ENCODE data around the gene DHRS1. TPM values are rescaled to one million over a fixed set of nuclear protein-coding genes. Genes with fewer than 3 reads are reported as not detected.

Gene DHRS1
- total RNA-seq, 4 donors from 2014 or later, result 49.0 to 101 (median 82.1) TPM

- Histone ChIP-seq H3K4me3 (no peak overlapping the region), H3K36me3 (no peaks in the 10 kb centered on the region), H3K4me1 (peaks cover 52% of the 10 kb centered on the region), H3K9me3 (no peaks in the 10 kb centered on the region), H3K27ac (no peak overlapping the region), H3K27me3 (no peaks in the 10 kb centered on the region)
- TF ChIP-seq POLR2AphosphoS5 (IDR thresholded peaks at IDR 0.05) (no peak), CTCF (IDR thresholded peaks at IDR 0.05) (no peak), EP300 (IDR thresholded peaks at IDR 0.05) (no peak), POLR2A (IDR thresholded peaks at IDR 0.05) (no peak)
- WGBS, result 75% methylated on average over 6 of the region's 6 CpGs
- DNase-seq (ENCODE audit: low spot score in 2 of 2), result no peak
These were observed 18.7 kb downstream of the DHRS1 start for GRCh38 chr14:24280797-24281460.

GRCh38 chr14:24279301-24280186, 20.0 kb downstream of the DHRS1 start:
- no peaks in the 10 kb centered on the region for H3K36me3 ChIP-seq
- TF ChIP-seq EP300 (IDR thresholded peaks at IDR 0.05), result no peak
- TF ChIP-seq POLR2AphosphoS5 (IDR thresholded peaks at IDR 0.05), result no peak
- no peak for TF ChIP-seq POLR2A (IDR thresholded peaks at IDR 0.05)
- TF ChIP-seq CTCF (IDR thresholded peaks at IDR 0.05), result peak in 1 of 2 donors; percentile 30
- peaks cover 51% of the 10 kb centered on the region for H3K4me1 ChIP-seq
- H3K27ac ChIP-seq, result no peak overlapping the region
- DNase-seq (ENCODE audit: low spot score in 2 of 2), result no peak
- WGBS, result 64% methylated on average over 11 of the region's 11 CpGs
- H3K9me3 ChIP-seq, result no peaks in the 10 kb centered on the region
- H3K27me3 ChIP-seq, result no peaks in the 10 kb centered on the region
- H3K4me3 ChIP-seq, result no peak overlapping the region

- no peaks in the 10 kb centered on the region for H3K36me3 ChIP-seq
- H3K4me1 ChIP-seq, result peaks cover 57% of the 10 kb centered on the region
- no peak for TF ChIP-seq CTCF (IDR thresholded peaks at IDR 0.05)
- no peak for TF ChIP-seq POLR2A (IDR thresholded peaks at IDR 0.05)
- no peak for TF ChIP-seq EP300 (IDR thresholded peaks at IDR 0.05)
- no peak for TF ChIP-seq POLR2AphosphoS5 (IDR thresholded peaks at IDR 0.05)
- no peak overlapping the region for H3K27ac ChIP-seq
- WGBS, result 92% methylated on average over 5 of the region's 5 CpGs
- no peaks in the 10 kb centered on the region for H3K27me3 ChIP-seq
- no peak for DNase-seq (ENCODE audit: low spot score in 2 of 2)
- no peak overlapping the region for H3K4me3 ChIP-seq
- no peaks in the 10 kb centered on the region for H3K9me3 ChIP-seq
These were observed 21.2 kb downstream of the DHRS1 start for GRCh38 chr14:24278424-24278823.

- peak overlapping the region; percentile 31 for H3K27ac ChIP-seq
- DNase-seq (ENCODE audit: low spot score in 2 of 2), result no peak
- H3K4me1 ChIP-seq, result peaks cover 63% of the 10 kb centered on the region
- 67% methylated on average over 11 of the region's 11 CpGs for WGBS
- no peak overlapping the region for H3K4me3 ChIP-seq
- no peaks in the 10 kb centered on the region for H3K9me3 ChIP-seq
- TF ChIP-seq POLR2A (IDR thresholded peaks at IDR 0.05) (no peak), POLR2AphosphoS5 (IDR thresholded peaks at IDR 0.05) (no peak), CTCF (IDR thresholded peaks at IDR 0.05) (no peak), EP300 (IDR thresholded peaks at IDR 0.05) (no peak)
- H3K27me3 ChIP-seq, result no peaks in the 10 kb centered on the region
- no peaks in the 10 kb centered on the region for H3K36me3 ChIP-seq
These were observed 21.8 kb downstream of the DHRS1 start for GRCh38 chr14:24277606-24278321.

All from suprapubic skin (tissue), 4 donors.